Measurements from ENCODE around the gene RHEB. TPM values are rescaled to one million over a fixed set of nuclear protein-coding genes. Genes with fewer than 3 reads are reported as not detected.

RHEB gene
- total RNA-seq, 2 donors from 2014 or later, result 44.9 to 91.0 TPM

DNA sequence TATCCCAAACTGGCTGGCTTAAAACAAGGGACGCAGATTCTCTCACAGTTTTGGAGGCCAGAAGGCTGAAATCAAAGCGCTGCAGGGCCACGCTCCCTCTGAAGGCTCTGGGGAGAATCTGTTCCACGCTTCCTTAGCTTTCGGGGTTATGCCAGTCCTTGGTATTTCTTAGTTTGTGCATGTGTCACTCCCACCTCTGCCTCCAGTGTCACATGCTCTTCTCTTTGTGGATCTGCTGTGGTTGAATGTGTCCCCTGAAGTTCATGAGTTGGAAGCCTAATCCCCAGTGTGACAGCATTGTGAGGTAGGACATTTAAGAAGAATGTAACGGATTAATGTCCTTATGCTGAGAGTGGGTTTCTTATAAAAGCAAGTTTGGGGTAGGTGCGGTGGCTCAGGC, 29.4 kb upstream of the RHEB start:
- WGBS, 2 donors, result 94 to 97% methylated on average over 7 of the region's 7 CpGs
- DNase-seq, result no peak
- no peak for ATAC-seq
- Histone ChIP-seq H3K9me3 (no peaks in the 10 kb centered on the region), H3K4me1 (peaks cover 36% of the 10 kb centered on the region), H3K27ac (no peak overlapping the region), H3K36me3 (replicated peaks in 1 of 2; ENCODE audit: insufficient read depth in 1 of 2, low read depth in 2 of 2) (no peaks in the 10 kb centered on the region), H3K4me3 (no peak overlapping the region), H3K27me3 (no peaks in the 10 kb centered on the region)
- no peak for TF ChIP-seq POLR2A (IDR thresholded peaks at IDR 0.05)
- TF ChIP-seq, protein P1, sequence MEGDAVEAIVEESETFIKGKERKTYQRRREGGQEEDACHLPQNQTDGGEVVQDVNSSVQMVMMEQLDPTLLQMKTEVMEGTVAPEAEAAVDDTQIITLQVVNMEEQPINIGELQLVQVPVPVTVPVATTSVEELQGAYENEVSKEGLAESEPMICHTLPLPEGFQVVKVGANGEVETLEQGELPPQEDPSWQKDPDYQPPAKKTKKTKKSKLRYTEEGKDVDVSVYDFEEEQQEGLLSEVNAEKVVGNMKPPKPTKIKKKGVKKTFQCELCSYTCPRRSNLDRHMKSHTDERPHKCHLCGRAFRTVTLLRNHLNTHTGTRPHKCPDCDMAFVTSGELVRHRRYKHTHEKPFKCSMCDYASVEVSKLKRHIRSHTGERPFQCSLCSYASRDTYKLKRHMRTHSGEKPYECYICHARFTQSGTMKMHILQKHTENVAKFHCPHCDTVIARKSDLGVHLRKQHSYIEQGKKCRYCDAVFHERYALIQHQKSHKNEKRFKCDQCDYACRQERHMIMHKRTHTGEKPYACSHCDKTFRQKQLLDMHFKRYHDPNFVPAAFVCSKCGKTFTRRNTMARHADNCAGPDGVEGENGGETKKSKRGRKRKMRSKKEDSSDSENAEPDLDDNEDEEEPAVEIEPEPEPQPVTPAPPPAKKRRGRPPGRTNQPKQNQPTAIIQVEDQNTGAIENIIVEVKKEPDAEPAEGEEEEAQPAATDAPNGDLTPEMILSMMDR (IDR thresholded peaks at IDR 0.05), result no peak
- intact Hi-C loops (cut with DNase I), result no loop called here

DNA sequence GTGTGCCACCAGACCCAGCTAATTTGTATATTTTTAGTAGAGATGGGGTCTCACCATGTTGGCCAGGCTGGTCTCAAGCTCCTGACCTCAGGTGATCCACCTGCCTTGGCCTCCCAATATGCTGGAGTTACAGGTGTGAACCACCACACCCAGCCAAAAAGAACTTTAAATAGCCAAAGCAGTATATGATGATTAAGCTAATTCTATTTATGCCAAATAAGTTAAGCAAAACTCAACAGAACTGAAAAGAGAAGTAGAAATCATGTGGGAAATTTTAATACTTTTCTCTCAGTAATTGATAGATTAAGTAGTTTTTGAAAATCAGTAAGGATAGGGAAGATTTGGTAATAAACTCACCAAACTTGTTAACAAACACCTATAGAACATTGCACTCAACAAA, 24.5 kb upstream of the RHEB start:
- H3K4me1 ChIP-seq, result no peaks in the 10 kb centered on the region
- intact Hi-C loops (cut with DNase I), result no loop called here
- no peak overlapping the region for H3K4me3 ChIP-seq
- H3K27me3 ChIP-seq, result no peaks in the 10 kb centered on the region
- no peak for TF ChIP-seq POLR2A (IDR thresholded peaks at IDR 0.05)
- TF ChIP-seq, protein P1 (IDR thresholded peaks at IDR 0.05), result no peak
- DNase-seq (no peak), ATAC-seq (no peak)
- no peaks in the 10 kb centered on the region for H3K36me3 ChIP-seq (replicated peaks in 1 of 2; ENCODE audit: insufficient read depth in 1 of 2, low read depth in 2 of 2)
- no peaks in the 10 kb centered on the region for H3K9me3 ChIP-seq
- H3K27ac ChIP-seq, result no peak overlapping the region

DNA sequence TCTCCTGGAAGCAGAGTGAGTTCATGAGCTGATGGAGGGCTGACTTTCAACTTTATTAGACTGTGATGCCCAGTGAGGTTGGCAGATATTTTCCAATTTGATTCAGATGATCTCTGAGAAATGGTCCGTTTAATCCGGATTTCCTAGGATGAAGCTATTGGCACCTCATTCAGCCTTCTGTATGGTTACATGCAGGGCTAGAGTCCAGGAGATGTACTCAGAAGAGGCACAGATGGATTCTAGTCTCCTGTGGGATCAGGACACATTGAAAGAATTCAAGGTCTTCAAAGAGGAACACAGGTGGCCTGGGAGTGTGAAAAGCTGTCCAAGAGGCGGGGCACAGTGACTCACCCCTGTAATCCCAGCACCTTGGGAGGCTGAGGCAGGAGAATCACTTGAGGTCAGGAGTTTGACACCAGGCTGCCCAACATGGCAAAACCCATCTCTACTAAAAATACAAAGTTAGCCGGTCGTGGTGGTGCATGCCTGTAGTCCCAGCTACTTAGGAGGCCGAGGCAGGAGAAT, 23.0 kb upstream of the RHEB start:
- Histone ChIP-seq H3K27me3 (no peaks in the 10 kb centered on the region), H3K27ac (no peak overlapping the region), H3K4me3 (no peak overlapping the region), H3K4me1 (no peaks in the 10 kb centered on the region), H3K36me3 (replicated peaks in 1 of 2; ENCODE audit: insufficient read depth in 1 of 2, low read depth in 2 of 2) (no peaks in the 10 kb centered on the region), H3K9me3 (no peaks in the 10 kb centered on the region)
- intact Hi-C loops (cut with DNase I), result no loop called here
- DNase-seq (no peak), ATAC-seq (no peak)
- no peak for TF ChIP-seq POLR2A (IDR thresholded peaks at IDR 0.05)
- TF ChIP-seq, protein P1 (IDR thresholded peaks at IDR 0.05), result no peak
- 89 to 92% methylated on average over 6 of the region's 6 CpGs for WGBS, 2 donors

DNA sequence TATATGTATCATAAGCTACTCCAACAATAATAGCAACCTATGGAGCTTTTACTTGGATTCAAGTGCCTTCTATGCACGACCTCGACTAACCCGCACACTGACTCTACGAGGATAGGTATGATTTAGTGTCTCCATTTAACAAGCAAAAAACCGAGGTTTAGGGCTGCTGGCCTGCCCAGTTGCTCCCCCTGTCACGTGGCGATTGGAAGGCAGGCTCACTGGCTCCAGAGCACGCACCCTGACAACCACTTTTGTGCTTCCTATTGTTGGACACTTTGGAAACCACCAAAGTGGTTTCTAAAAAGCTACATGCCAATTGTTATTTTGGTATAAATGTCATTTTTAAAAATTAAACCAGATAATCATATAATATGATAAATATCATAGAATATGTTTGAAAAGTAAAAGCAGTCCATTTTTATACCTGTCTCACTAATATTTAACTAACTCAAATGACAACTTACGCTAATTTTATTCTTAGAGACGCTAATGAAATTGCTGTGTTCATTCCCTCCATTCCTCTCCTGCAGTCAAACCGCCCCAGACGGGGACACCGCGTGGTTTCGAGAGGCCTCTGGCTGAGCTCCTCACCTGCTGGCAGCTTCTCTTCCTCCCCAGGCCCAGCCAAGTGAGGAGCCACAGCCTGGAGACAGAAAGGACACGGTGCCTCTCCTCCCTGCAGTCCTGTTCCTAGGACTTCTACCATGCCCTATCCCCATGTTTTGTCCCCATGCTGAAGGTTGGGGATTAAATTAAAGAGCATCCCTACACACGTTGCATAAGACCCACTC, 22.2 kb upstream of the RHEB start:
- H3K27me3 ChIP-seq, result no peaks in the 10 kb centered on the region
- TF ChIP-seq, protein P1 (IDR thresholded peaks at IDR 0.05), result no peak
- intact Hi-C loops (cut with DNase I), result no loop called here
- no peak overlapping the region for H3K4me3 ChIP-seq
- H3K27ac ChIP-seq, result no peak overlapping the region
- ATAC-seq (no peak), DNase-seq (no peak)
- no peaks in the 10 kb centered on the region for H3K4me1 ChIP-seq
- WGBS, 2 donors, result 84 to 88% methylated on average over 17 of the region's 17 CpGs
- no peaks in the 10 kb centered on the region for H3K9me3 ChIP-seq
- H3K36me3 ChIP-seq (replicated peaks in 1 of 2; ENCODE audit: insufficient read depth in 1 of 2, low read depth in 2 of 2), result no peaks in the 10 kb centered on the region

DNA sequence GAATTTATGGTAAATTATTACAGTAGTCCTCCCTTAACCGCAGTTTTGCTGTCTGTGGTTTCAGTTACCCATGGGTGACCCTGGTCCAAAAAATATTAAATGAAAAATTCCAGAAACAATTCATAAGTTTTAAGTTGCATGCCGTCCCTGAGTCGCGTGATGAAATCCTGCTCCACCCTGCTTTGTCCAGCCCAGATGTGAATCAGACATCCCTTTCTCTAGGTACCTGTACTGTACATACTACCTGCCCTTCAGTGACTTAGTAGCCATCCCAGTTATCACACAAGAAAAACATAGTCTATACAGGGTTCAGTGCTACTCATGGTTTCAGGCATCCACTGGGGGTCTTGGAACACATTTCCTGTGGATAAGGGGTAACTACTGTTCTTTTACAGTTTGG, 20.5 kb upstream of the RHEB start:
- H3K4me1 ChIP-seq, result no peaks in the 10 kb centered on the region
- TF ChIP-seq, protein P1 (IDR thresholded peaks at IDR 0.05), result no peak
- TF ChIP-seq POLR2A (IDR thresholded peaks at IDR 0.05), result no peak
- intact Hi-C loops (cut with DNase I), result no loop called here
- WGBS, 2 donors, result 88 to 95% methylated on average over 4 of the region's 4 CpGs
- H3K9me3 ChIP-seq, result no peaks in the 10 kb centered on the region
- H3K4me3 ChIP-seq, result no peak overlapping the region
- DNase-seq (no peak), ATAC-seq (no peak)
- no peak overlapping the region for H3K27ac ChIP-seq
- H3K27me3 ChIP-seq, result no peaks in the 10 kb centered on the region
- no peaks in the 10 kb centered on the region for H3K36me3 ChIP-seq (replicated peaks in 1 of 2; ENCODE audit: insufficient read depth in 1 of 2, low read depth in 2 of 2)

Measured in body of pancreas (tissue), 4 donors.